Measurements from ENCODE around the gene UTS2R.

GRCh38 chr17:82328994-82329507 lies 42.5 kb upstream of the UTS2R start:
- TF ChIP-seq EZH2 (IDR thresholded peaks at IDR 0.05), result no peak
- TF ChIP-seq FOXP2 (optimal IDR thresholded peaks at IDR 0.05; ENCODE audit: control extremely low read depth, extremely low read length, insufficient read depth), result no peak
- TF ChIP-seq POLR2AphosphoS5 (IDR thresholded peaks at IDR 0.05; ENCODE audit: borderline replicate concordance, low read depth, low read length), result no peak

Data from SK-N-MC (cell line).